SK-N-SH (cell line): ENCODE measurements around the gene PLCXD1.

Experiments
- CHD2 ChIP-seq: fragments of 150-350 bp; IDR thresholded peaks from 2 replicates; pipeline ENCODE4 v1.6.1; 2018; ENCODE audit warnings: low read length; ENCODE audit not compliant: partially characterized antibody
- CTCF ChIP-seq: fragments of 200-600 bp; sonication (generic); IDR thresholded peaks from 2 replicates; pipeline ENCODE4 v1.6.1; 2017; ENCODE audit warnings: antibody characterized with exemption, mild to moderate bottlenecking, moderate library complexity
- EP300 ChIP-seq, 2 experiments: IDR thresholded peaks; 2 replicates each; pipeline versions ENCODE4 v1.4.0 to v1.6.1; 2012; ENCODE audit warnings: borderline replicate concordance in 1 of 2, low read depth in 1 of 2, low read length in 1 of 2
- EZH2phosphoT487 ChIP-seq: fragments of 200-600 bp; sonication (generic); IDR thresholded peaks from 2 replicates; pipeline ENCODE4 v1.6.1; 2017; ENCODE audit warnings: low read depth, mixed run types, mild to moderate bottlenecking, antibody characterized with exemption, moderate library complexity, borderline replicate concordance
- JUND ChIP-seq: IDR thresholded peaks from 2 replicates; pipeline ENCODE4 v1.4.0; 2012
- MAX ChIP-seq: IDR thresholded peaks from 2 replicates; pipeline ENCODE4 v1.4.0; 2012; ENCODE audit warnings: low read depth
- PBX3 ChIP-seq: IDR thresholded peaks from 2 replicates; pipeline ENCODE4; 2012
- POLR2AphosphoS5 ChIP-seq: IDR thresholded peaks from 2 replicates; pipeline ENCODE4 v1.6.1; 2012; ENCODE audit warnings: low read depth, low read length
- RCOR1 ChIP-seq: fragments of 150-350 bp; IDR thresholded peaks from 2 replicates; pipeline ENCODE4 v1.6.1; 2017; ENCODE audit warnings: antibody characterized with exemption, low read length
- REST ChIP-seq: IDR thresholded peaks from 2 replicates; pipeline ENCODE4 v1.6.1; 2012; ENCODE audit warnings: mild to moderate bottlenecking, low read depth, low read length, moderate library complexity
- RFX5 ChIP-seq: IDR thresholded peaks from 2 replicates; pipeline ENCODE4 v1.6.1; 2012; ENCODE audit warnings: mild to moderate bottlenecking, improper control_type of control experiment, low read length
- TAF1 ChIP-seq: IDR thresholded peaks from 2 replicates; pipeline ENCODE4 v1.6.1; 2012; ENCODE audit warnings: low read depth, mild to moderate bottlenecking, low read length, moderate library complexity, borderline replicate concordance
- ZBTB33 ChIP-seq: IDR thresholded peaks from 2 replicates; pipeline ENCODE4 v1.4.0; 2012; ENCODE audit warnings: low read depth, borderline replicate concordance

GRCh38 chrX:261919-262352 is 19.2 kb upstream of the PLCXD1 start:
- TF ChIP-seq RCOR1 (no peak), CTCF (no peak), EP300 (IDR thresholded peaks at IDR 0.05; ENCODE audit: borderline replicate concordance in 1 of 2, low read depth in 1 of 2, low read length in 1 of 2) (no peak), MAX (no peak), REST (no peak), TAF1 (no peak), POLR2AphosphoS5 (no peak), RFX5 (no peak), PBX3 (no peak), EZH2phosphoT487 (no peak), JUND (no peak), CHD2 (no peak), ZBTB33 (no peak)
